Measurements from ENCODE around the gene ABCC1. TPM values are rescaled to one million over a fixed set of nuclear protein-coding genes. Genes with fewer than 3 reads are reported as not detected.

ABCC1 gene
- total and polyA plus RNA-seq, 2 of the 8 experiments (the other 6 are each of a cell fraction or from before 2014, with no cell fraction given), result 42.6 to 66.8 TPM

GRCh38 chr16:15952265-15952711, 2.9 kb downstream of the ABCC1 start (continued):
- TF ChIP-seq RXRA (IDR thresholded peaks at IDR 0.05; ENCODE audit: insufficient read depth, low read depth, low read length) (no peak), CHD1 (IDR thresholded peaks at IDR 0.05; ENCODE audit: low read depth, low read length) (no peak), FOSL1 (IDR thresholded peaks at IDR 0.05; ENCODE audit: insufficient read depth, low read depth, low read length) (no peak), HDAC2 (IDR thresholded peaks at IDR 0.05; ENCODE audit: borderline replicate concordance in 1 of 2, low read depth in 2 of 2, low read length in 2 of 2) (no peak), KDM4A (IDR thresholded peaks at IDR 0.05; ENCODE audit: low read depth, low read length, severe bottlenecking) (no peak), BCL11A (IDR thresholded peaks at IDR 0.05; ENCODE audit: low read depth in 2 of 2, low read length in 2 of 2) (no peak), TCF12 (IDR thresholded peaks at IDR 0.05; ENCODE audit: low read depth, low read length) (no peak)
- TF ChIP-seq, protein P1, sequence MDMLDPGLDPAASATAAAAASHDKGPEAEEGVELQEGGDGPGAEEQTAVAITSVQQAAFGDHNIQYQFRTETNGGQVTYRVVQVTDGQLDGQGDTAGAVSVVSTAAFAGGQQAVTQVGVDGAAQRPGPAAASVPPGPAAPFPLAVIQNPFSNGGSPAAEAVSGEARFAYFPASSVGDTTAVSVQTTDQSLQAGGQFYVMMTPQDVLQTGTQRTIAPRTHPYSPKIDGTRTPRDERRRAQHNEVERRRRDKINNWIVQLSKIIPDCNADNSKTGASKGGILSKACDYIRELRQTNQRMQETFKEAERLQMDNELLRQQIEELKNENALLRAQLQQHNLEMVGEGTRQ (IDR thresholded peaks at IDR 0.05; ENCODE audit: low read length), result no peak
